Activated CD4-positive, alpha-beta memory T cell treated with anti-CD3 and anti-CD28 coated beads for 36 hours (primary cell): ENCODE results near the gene MDFIC. TPM values are rescaled to one million over a fixed set of nuclear protein-coding genes. Genes with fewer than 3 reads are reported as not detected.

ENCODE experiments used
- CTCF ChIA-PET: fragments of 350-600 bp; sonication (Branson Sonifier 250); formaldehyde crosslinking; loops from one replicate; lab custom pipeline; 2021; ENCODE audit warnings: antibody characterized with exemption, inconsistent platforms; lab: Charles Lee
- POLR2A ChIA-PET: fragments of 350-600 bp; sonication (Branson Sonifier 250); formaldehyde crosslinking; loops from one replicate; lab custom pipeline; 2021; ENCODE audit warnings: antibody characterized with exemption; lab: Charles Lee
- DNase-seq: peaks from one replicate; pipeline ENCODE4 v3.0.0-alpha.2; 2020
- H3K27ac Mint-ChIP-seq: one replicate; pipeline ENCODE4 v1.8.0; 2021; ENCODE audit warnings: mixed read lengths
- H3K27me3 Mint-ChIP-seq: one replicate; pipeline ENCODE4 v1.8.0; 2021; ENCODE audit warnings: mixed read lengths
- H3K36me3 Mint-ChIP-seq: one replicate; pipeline ENCODE4 v1.8.0; 2021; ENCODE audit warnings: mixed read lengths
- H3K4me1 Mint-ChIP-seq: one replicate; pipeline ENCODE4 v1.8.0; 2021; ENCODE audit warnings: low read depth, mixed read lengths
- H3K4me3 Mint-ChIP-seq: one replicate; pipeline ENCODE4 v1.8.0; 2021; ENCODE audit warnings: mild to moderate bottlenecking, mixed read lengths
- H3K9me3 Mint-ChIP-seq: one replicate; pipeline ENCODE4 v1.8.0; 2021; ENCODE audit warnings: mixed read lengths
- intact Hi-C: fragments of 100-400 bp; cut with micrococcal nuclease; formaldehyde crosslinking; loops from one replicate; pipeline ENCODE4 v1.15.1; 2023
- total RNA-seq, 2 experiments: library from RNA; stranded (reverse); gene quantifications; one replicate each; pipeline ENCODE4 v1.2.3, GENCODE V29; 2021

MDFIC gene
- total RNA-seq, 2 experiments from 2014 or later, result 78.0 to 82.3 TPM

DNA sequence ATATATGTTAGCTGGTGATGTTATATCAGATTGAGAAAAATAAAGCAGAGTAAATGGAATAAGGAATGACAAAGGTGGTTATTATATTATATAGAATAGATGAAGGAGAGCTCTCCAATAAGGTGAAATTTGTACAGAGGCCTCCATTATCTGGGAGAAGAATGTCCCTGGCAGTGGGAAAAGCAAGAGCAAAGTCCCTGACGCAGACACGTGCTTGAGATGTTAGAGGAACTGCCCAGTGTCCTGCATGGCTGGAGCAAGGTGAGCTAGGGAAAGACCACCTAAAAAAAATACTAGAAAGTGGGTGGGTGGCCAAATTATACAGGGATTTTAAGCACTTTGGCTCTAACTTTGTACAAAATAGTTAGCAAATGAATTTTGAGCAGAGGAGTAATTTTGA lies 120.7 kb downstream of the MDFIC start:
- Mint-ChIP-seq H3K27ac (no peak overlapping the region), H3K4me3 (no peak overlapping the region), H3K27me3 (peaks cover 2% of the 10 kb centered on the region), H3K9me3 (no peaks in the 10 kb centered on the region), H3K36me3 (no peaks in the 10 kb centered on the region), H3K4me1 (no peaks in the 10 kb centered on the region)
- ChIA-PET CTCF (interaction anchor here (0.8 kb wide), 1 partner anchor 175 kb away, joined by 3 read pairs; no protein-coding TSS in a partner anchor), POLR2A (no interaction called here)
- intact Hi-C loops, result no loop called here
- DNase-seq, result no peak

- Mint-ChIP-seq H3K4me3 (no peak overlapping the region), H3K4me1 (no peaks in the 10 kb centered on the region), H3K27me3 (peaks cover 2% of the 10 kb centered on the region), H3K27ac (no peak overlapping the region), H3K9me3 (no peaks in the 10 kb centered on the region), H3K36me3 (no peaks in the 10 kb centered on the region)
- CTCF ChIA-PET, result interaction anchor here (1.0 kb wide), 1 partner anchor 178 kb away, joined by 4 read pairs; no protein-coding TSS in a partner anchor
- POLR2A ChIA-PET, result no interaction called here
- intact Hi-C loops, result no loop called here
- DNase-seq, result no peak
Measured at GRCh38 chr7:115043605-115044004, 121.7 kb downstream of the MDFIC start.

- no peak overlapping the region for H3K27ac Mint-ChIP-seq
- H3K27me3 Mint-ChIP-seq, result peaks cover 2% of the 10 kb centered on the region
- H3K9me3 Mint-ChIP-seq, result no peaks in the 10 kb centered on the region
- no peak overlapping the region for H3K4me3 Mint-ChIP-seq
- CTCF ChIA-PET, result interaction anchor here (1.0 kb wide), 1 partner anchor 179 kb away, joined by 4 read pairs; no protein-coding TSS in a partner anchor
- POLR2A ChIA-PET, result no interaction called here
- DNase-seq, result no peak
- H3K36me3 Mint-ChIP-seq, result no peaks in the 10 kb centered on the region
- no peaks in the 10 kb centered on the region for H3K4me1 Mint-ChIP-seq
- intact Hi-C loops, result no loop called here
Measured at GRCh38 chr7:115044224-115044623, 122.3 kb downstream of the MDFIC start.

GRCh38 chr7:115047958-115048720 lies 126.2 kb downstream of the MDFIC start:
- Mint-ChIP-seq H3K4me1 (no peaks in the 10 kb centered on the region), H3K27me3 (peaks cover 2% of the 10 kb centered on the region), H3K4me3 (no peak overlapping the region), H3K9me3 (no peaks in the 10 kb centered on the region), H3K36me3 (no peaks in the 10 kb centered on the region), H3K27ac (no peak overlapping the region)
- ChIA-PET POLR2A (no interaction called here), CTCF (no interaction called here)
- no peak for DNase-seq
- intact Hi-C loops, result no loop called here

DNA sequence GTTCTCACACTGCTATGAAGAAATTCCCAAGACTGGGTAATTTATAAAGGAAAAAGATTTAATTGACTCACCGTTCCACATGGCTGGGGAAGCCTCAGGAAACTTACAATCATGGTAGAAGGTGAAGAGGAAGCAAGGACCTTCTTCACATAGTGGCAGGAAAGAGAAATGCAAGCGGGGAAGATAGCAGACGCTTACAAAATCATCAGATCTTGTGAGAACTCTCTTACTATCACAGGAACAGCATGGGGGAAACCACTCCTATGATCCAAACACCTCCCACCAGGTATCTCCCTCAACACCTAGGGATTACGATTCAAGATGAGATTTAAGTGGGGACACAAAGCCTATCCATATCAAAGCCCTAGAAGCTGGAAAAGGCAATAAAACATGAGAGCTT lies 130.8 kb downstream of the MDFIC start:
- Mint-ChIP-seq H3K4me1 (no peaks in the 10 kb centered on the region), H3K36me3 (no peaks in the 10 kb centered on the region), H3K4me3 (no peak overlapping the region), H3K27me3 (no peaks in the 10 kb centered on the region), H3K9me3 (no peaks in the 10 kb centered on the region), H3K27ac (no peak overlapping the region)
- ChIA-PET POLR2A (no interaction called here), CTCF (no interaction called here)
- DNase-seq, result no peak
- intact Hi-C loops, result no loop called here

DNA sequence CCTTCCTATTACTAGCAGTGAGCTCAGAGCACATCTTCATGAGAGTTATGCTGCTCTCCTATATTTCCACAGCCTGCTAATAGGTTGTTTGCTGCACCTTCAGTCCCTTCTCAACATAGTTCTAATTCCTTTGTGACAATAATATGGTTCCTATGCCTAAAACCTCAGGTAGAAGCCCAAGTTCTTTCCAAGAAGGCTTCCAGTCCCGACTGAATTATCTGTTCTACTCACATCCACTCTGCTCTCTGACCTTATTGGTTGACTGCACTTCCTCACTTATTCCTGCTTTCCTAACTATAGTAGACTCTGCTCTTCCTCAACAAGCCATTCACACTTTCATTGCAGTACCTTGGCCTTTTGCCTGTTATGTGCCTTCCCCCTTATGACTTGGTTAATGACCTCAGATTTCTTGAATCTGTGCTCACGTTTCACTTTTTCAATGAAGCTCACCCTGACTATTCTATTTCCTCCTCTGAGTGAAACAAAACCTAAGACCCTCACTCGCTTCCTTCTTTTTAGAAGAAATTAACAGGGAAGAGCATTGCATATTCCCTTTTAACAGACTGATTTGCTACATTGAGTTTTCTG lies 132.7 kb downstream of the MDFIC start:
- Mint-ChIP-seq H3K27ac (no peak overlapping the region), H3K9me3 (no peaks in the 10 kb centered on the region), H3K4me1 (no peaks in the 10 kb centered on the region), H3K27me3 (no peaks in the 10 kb centered on the region), H3K36me3 (no peaks in the 10 kb centered on the region), H3K4me3 (no peak overlapping the region)
- intact Hi-C loops, result no loop called here
- DNase-seq, result no peak
- ChIA-PET POLR2A (no interaction called here), CTCF (interaction anchor here (2.2 kb wide), 1 partner anchor 189 kb away, joined by 6 read pairs; no protein-coding TSS in a partner anchor)

- intact Hi-C loops, result no loop called here
- Mint-ChIP-seq H3K27me3 (no peaks in the 10 kb centered on the region), H3K9me3 (no peaks in the 10 kb centered on the region), H3K36me3 (no peaks in the 10 kb centered on the region), H3K27ac (no peak overlapping the region), H3K4me1 (no peaks in the 10 kb centered on the region), H3K4me3 (no peak overlapping the region)
- no peak for DNase-seq
- ChIA-PET POLR2A (no interaction called here), CTCF (interaction anchor here (2.2 kb wide), 1 partner anchor 191 kb away, joined by 6 read pairs; no protein-coding TSS in a partner anchor)
Measured at GRCh38 chr7:115056019-115056418, 134.1 kb downstream of the MDFIC start.

GRCh38 chr7:115058726-115059125 lies 136.8 kb downstream of the MDFIC start:
- Mint-ChIP-seq H3K27me3 (no peaks in the 10 kb centered on the region), H3K4me1 (no peaks in the 10 kb centered on the region), H3K36me3 (no peaks in the 10 kb centered on the region), H3K9me3 (no peaks in the 10 kb centered on the region), H3K27ac (no peak overlapping the region), H3K4me3 (no peak overlapping the region)
- POLR2A ChIA-PET, result no interaction called here
- intact Hi-C loops, result no loop called here
- CTCF ChIA-PET, result no interaction called here
- DNase-seq, result no peak

DNA sequence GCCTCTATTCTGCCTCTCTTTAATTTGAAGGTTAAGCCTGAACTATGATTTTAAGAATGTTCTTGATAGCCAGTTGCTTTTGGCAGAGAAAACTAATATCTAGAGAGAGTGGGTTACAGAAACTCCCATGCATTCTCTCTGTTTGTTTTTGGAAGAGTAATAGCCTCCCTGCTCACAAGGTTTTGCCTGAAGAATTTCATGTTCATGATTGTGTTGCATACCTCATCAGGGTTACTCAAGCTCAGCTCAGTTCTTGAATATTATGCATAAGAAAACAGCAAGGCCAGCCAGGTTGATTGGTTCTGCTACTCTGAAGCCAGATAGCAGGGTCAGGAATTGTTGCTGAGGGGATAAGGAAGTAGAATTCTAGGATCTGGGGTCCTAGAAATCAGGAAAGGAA lies 137.4 kb downstream of the MDFIC start:
- no peaks in the 10 kb centered on the region for H3K4me1 Mint-ChIP-seq
- H3K4me3 Mint-ChIP-seq, result no peak overlapping the region

GRCh38 chr7:115060095-115060870 lies 138.4 kb downstream of the MDFIC start:
- Mint-ChIP-seq H3K9me3 (no peaks in the 10 kb centered on the region), H3K36me3 (no peaks in the 10 kb centered on the region), H3K27ac (no peak overlapping the region), H3K27me3 (no peaks in the 10 kb centered on the region), H3K4me1 (no peaks in the 10 kb centered on the region), H3K4me3 (no peak overlapping the region)
- intact Hi-C loops, result no loop called here
- DNase-seq, result no peak
- ChIA-PET CTCF (no interaction called here), POLR2A (no interaction called here)

More for the DNA sequence above, 137.4 kb downstream of the MDFIC start:
- no peak for DNase-seq
- intact Hi-C loops, result no loop called here
- POLR2A ChIA-PET, result no interaction called here
- CTCF ChIA-PET, result no interaction called here
- no peaks in the 10 kb centered on the region for H3K9me3 Mint-ChIP-seq
- no peak overlapping the region for H3K27ac Mint-ChIP-seq
- no peaks in the 10 kb centered on the region for H3K27me3 Mint-ChIP-seq
- no peaks in the 10 kb centered on the region for H3K36me3 Mint-ChIP-seq

DNA sequence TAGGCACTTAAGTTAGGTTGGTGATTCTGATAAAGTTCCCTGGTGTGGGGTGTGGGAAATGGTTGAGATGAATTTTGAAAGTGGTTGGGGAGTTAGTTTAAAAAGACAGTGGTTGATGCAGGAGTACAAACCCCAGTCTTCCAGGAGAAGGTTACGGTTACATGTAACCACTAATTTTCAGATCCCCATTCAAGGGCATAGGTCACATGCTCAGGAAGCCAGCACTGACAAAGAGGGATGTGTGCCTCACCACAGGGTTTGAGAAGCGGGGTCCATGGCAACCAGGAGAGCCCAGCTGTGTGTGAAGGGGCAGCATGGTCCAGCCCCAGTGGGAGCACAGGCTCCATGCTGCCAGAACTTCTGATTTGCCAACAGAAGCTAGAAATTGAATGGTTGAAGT lies 144.2 kb downstream of the MDFIC start:
- Mint-ChIP-seq H3K27ac (no peak overlapping the region), H3K9me3 (no peaks in the 10 kb centered on the region), H3K4me1 (peaks cover 6% of the 10 kb centered on the region), H3K4me3 (no peak overlapping the region), H3K36me3 (no peaks in the 10 kb centered on the region), H3K27me3 (no peaks in the 10 kb centered on the region)
- intact Hi-C loops, result no loop called here
- DNase-seq, result no peak
- POLR2A ChIA-PET, result no interaction called here
- CTCF ChIA-PET, result no interaction called here

- DNase-seq, result no peak
- no peaks in the 10 kb centered on the region for H3K9me3 Mint-ChIP-seq
- peaks cover 6% of the 10 kb centered on the region for H3K4me1 Mint-ChIP-seq
- intact Hi-C loops, result no loop called here
- H3K4me3 Mint-ChIP-seq, result no peak overlapping the region
- H3K27me3 Mint-ChIP-seq, result no peaks in the 10 kb centered on the region
- ChIA-PET CTCF (no interaction called here), POLR2A (no interaction called here)
- no peak overlapping the region for H3K27ac Mint-ChIP-seq
- H3K36me3 Mint-ChIP-seq, result no peaks in the 10 kb centered on the region
Measured at GRCh38 chr7:115066634-115067033, 144.7 kb downstream of the MDFIC start.
